ENCODE data around the gene PIK3C2G. TPM values are rescaled to one million over a fixed set of nuclear protein-coding genes. Genes with fewer than 3 reads are reported as not detected.

Gene PIK3C2G
- total RNA-seq, 1 experiment from 2014 or later: not detected

- no peaks in the 10 kb centered on the region for H3K36me3 ChIP-seq (ENCODE audit: low read depth, low read length)
- no peaks in the 10 kb centered on the region for H3K9me2 ChIP-seq (replicated peaks; ENCODE audit: low read length)
- no peak overlapping the region for H3K4me3 ChIP-seq (ENCODE audit: low read length)
- H2AFZ ChIP-seq (ENCODE audit: low read length): no peak overlapping the region
- peak overlapping the region; percentile 5; the same call in 1 of the 2 replicates for H3K27ac ChIP-seq (ENCODE audit: low read length)
- ChIA-PET POLR2A (ENCODE audit: unreplicated experiment) (no interaction called here), CTCF (no interaction called here)
- H3F3A ChIP-seq (ENCODE audit: low read length, unreplicated experiment): no peaks in the 10 kb centered on the region
- no TSS peak for BruUV-seq (replicated peaks)
- H4K20me1 ChIP-seq (ENCODE audit: low read length): no peaks in the 10 kb centered on the region
- H3K4me2 ChIP-seq (ENCODE audit: low read length): 0 out of 2 replicates have a peak overlapping the region, but pooled peaks have one; percentile 6
- DNase-seq (peak; percentile 70), ATAC-seq (peak; percentile 42; the same call in 1 of the 2 replicates)
- H3K9ac ChIP-seq (ENCODE audit: low read length): no peak overlapping the region
- no peak for TF ChIP-seq CTCF (conservative IDR thresholded peaks at IDR 0.05; ENCODE audit: low read depth, low read length)
- no peak for TF ChIP-seq EZH2 (IDR thresholded peaks at IDR 0.05; ENCODE audit: low read length, unreplicated experiment)
- no peak for TF ChIP-seq EZH2phosphoT487 (IDR thresholded peaks at IDR 0.05; ENCODE audit: borderline replicate concordance, low read length)
- intact Hi-C loops (cut with micrococcal nuclease): no loop called here
- peaks cover 14% of the 10 kb centered on the region for H3K4me1 ChIP-seq (ENCODE audit: insufficient read depth, low read length)
- H3K79me2 ChIP-seq (ENCODE audit: low read length): no peaks in the 10 kb centered on the region
- no peaks in the 10 kb centered on the region for H3K9me3 ChIP-seq (ENCODE audit: low read length)
- no peaks in the 10 kb centered on the region for H3K27me3 ChIP-seq (ENCODE audit: low read length)
Observed at GRCh38 chr12:18546399-18546798, 285.1 kb downstream of the PIK3C2G start.

- no TSS peak for BruUV-seq (replicated peaks)
Observed at GRCh38 chr12:18549598-18549997, 288.3 kb downstream of the PIK3C2G start.

More at GRCh38 chr12:18549598-18549997, 288.3 kb downstream of the PIK3C2G start:
- H3K79me2 ChIP-seq (ENCODE audit: low read length): no peaks in the 10 kb centered on the region
- intact Hi-C loops (cut with micrococcal nuclease): no loop called here
- POLR2A ChIA-PET (ENCODE audit: unreplicated experiment): no interaction called here
- no peaks in the 10 kb centered on the region for H3K9me2 ChIP-seq (replicated peaks; ENCODE audit: low read length)
- H3K27ac ChIP-seq (ENCODE audit: low read length): no peak overlapping the region
- peaks cover 14% of the 10 kb centered on the region for H3K4me1 ChIP-seq (ENCODE audit: insufficient read depth, low read length)
- no peak overlapping the region for H3K4me2 ChIP-seq (ENCODE audit: low read length)
- no peaks in the 10 kb centered on the region for H4K20me1 ChIP-seq (ENCODE audit: low read length)
- H2AFZ ChIP-seq (ENCODE audit: low read length): no peak overlapping the region
- no peak for ATAC-seq
- no peak overlapping the region for H3K9ac ChIP-seq (ENCODE audit: low read length)
- no peak overlapping the region for H3K4me3 ChIP-seq (ENCODE audit: low read length)
- no peak for TF ChIP-seq EZH2phosphoT487 (IDR thresholded peaks at IDR 0.05; ENCODE audit: borderline replicate concordance, low read length)
- 0 out of 2 replicates have a peak, but pooled peaks have one; percentile 20 for TF ChIP-seq CTCF (conservative IDR thresholded peaks at IDR 0.05; ENCODE audit: low read depth, low read length)
- DNase-seq: no peak
- no peaks in the 10 kb centered on the region for H3K36me3 ChIP-seq (ENCODE audit: low read depth, low read length)
- no peaks in the 10 kb centered on the region for H3K27me3 ChIP-seq (ENCODE audit: low read length)
- no peaks in the 10 kb centered on the region for H3F3A ChIP-seq (ENCODE audit: low read length, unreplicated experiment)
- H3K9me3 ChIP-seq (ENCODE audit: low read length): no peaks in the 10 kb centered on the region
- CTCF ChIA-PET: no interaction called here

Measured in PC-3 (cell line).